Neural progenitor cell (in vitro differentiated cells): ENCODE results near the gene UCN2.

Experiments used
- EZH2phosphoT487 ChIP-seq: fragments of 200-600 bp; sonication (generic); IDR thresholded peaks from 2 replicates; pipeline ENCODE4 v1.6.1; 2017; ENCODE audit warnings: antibody characterized with exemption
- TF ChIP-seq, protein P1 (sequence below): fragments of 200-600 bp; sonication (generic); IDR thresholded peaks from 2 replicates; pipeline ENCODE4 v1.5.1; 2017; ENCODE audit warnings: antibody characterized with exemption, mild to moderate bottlenecking

DNA sequence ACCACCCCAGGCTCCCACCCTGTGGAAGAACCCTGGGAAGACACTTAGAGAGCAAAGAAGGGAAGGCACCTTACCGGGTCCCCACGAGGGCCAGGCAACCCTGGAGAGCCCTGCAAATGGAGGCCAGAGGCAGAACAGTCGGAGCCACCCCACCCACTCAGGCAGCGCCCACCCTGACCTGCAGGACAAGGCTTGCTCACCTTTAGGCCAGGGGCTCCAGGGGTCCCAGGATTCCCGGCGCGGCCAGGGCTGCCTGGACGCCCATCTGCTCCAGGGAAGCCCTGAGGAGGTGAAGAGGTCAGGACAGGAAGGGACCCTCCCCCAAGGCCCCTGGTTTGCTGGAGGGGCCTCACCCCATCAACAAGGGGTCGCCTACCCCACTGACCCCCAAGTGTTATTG is 21.3 kb upstream of the UCN2 start:
- TF ChIP-seq, protein P1, sequence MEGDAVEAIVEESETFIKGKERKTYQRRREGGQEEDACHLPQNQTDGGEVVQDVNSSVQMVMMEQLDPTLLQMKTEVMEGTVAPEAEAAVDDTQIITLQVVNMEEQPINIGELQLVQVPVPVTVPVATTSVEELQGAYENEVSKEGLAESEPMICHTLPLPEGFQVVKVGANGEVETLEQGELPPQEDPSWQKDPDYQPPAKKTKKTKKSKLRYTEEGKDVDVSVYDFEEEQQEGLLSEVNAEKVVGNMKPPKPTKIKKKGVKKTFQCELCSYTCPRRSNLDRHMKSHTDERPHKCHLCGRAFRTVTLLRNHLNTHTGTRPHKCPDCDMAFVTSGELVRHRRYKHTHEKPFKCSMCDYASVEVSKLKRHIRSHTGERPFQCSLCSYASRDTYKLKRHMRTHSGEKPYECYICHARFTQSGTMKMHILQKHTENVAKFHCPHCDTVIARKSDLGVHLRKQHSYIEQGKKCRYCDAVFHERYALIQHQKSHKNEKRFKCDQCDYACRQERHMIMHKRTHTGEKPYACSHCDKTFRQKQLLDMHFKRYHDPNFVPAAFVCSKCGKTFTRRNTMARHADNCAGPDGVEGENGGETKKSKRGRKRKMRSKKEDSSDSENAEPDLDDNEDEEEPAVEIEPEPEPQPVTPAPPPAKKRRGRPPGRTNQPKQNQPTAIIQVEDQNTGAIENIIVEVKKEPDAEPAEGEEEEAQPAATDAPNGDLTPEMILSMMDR, result no peak
- no peak for TF ChIP-seq EZH2phosphoT487
